Stimulated activated CD4-positive, alpha-beta T cell treated with anti-CD3 and anti-CD28 coated beads, TNF-alpha, amount 100 ng/mL, for 4 hours (primary cell): ENCODE results near the gene KAZN.

ENCODE experiments used
- DNase-seq, 3 experiments: peaks; one replicate each; pipeline ENCODE4 v3.0.0-alpha.2; 2020; ENCODE audit warnings: low read depth in 3 of 3

KAZN gene

GRCh38 chr1:14934867-14935266 is 336.4 kb downstream of the KAZN start:
- DNase-seq, result no peak

- no peak for DNase-seq
Observed at GRCh38 chr1:14936815-14937214, 338.3 kb downstream of the KAZN start.

GRCh38 chr1:14937288-14937949 is 338.9 kb downstream of the KAZN start:
- DNase-seq, result no peak

GRCh38 chr1:14939527-14940284 is 341.2 kb downstream of the KAZN start:
- DNase-seq, result no peak

- no peak for DNase-seq
Observed at GRCh38 chr1:14940285-14940870, 341.9 kb downstream of the KAZN start.

- no peak for DNase-seq
Observed at GRCh38 chr1:14941864-14942263, 343.4 kb downstream of the KAZN start.

- DNase-seq, result no peak
Observed at GRCh38 chr1:14944471-14944985, 346.0 kb downstream of the KAZN start.

GRCh38 chr1:14945132-14946010 is 346.9 kb downstream of the KAZN start:
- DNase-seq, result no peak

- DNase-seq, result no peak
Observed at GRCh38 chr1:14946011-14946359, 347.5 kb downstream of the KAZN start.

GRCh38 chr1:14946684-14947238 is 348.3 kb downstream of the KAZN start:
- DNase-seq, result no peak

GRCh38 chr1:14947421-14947820 is 348.9 kb downstream of the KAZN start:
- no peak for DNase-seq

GRCh38 chr1:14948112-14948652 is 349.7 kb downstream of the KAZN start:
- no peak for DNase-seq

- DNase-seq, result no peak
Observed at GRCh38 chr1:14949270-14949835, 350.9 kb downstream of the KAZN start.

- DNase-seq, result no peak
Observed at GRCh38 chr1:14949836-14950713, 351.6 kb downstream of the KAZN start.

GRCh38 chr1:14951766-14952165 is 353.3 kb downstream of the KAZN start:
- no peak for DNase-seq

- no peak for DNase-seq
Observed at GRCh38 chr1:14952626-14953314, 354.3 kb downstream of the KAZN start.

- no peak for DNase-seq
Observed at GRCh38 chr1:14954210-14954609, 355.7 kb downstream of the KAZN start.

- no peak for DNase-seq
Observed at GRCh38 chr1:14954930-14955329, 356.4 kb downstream of the KAZN start.

- DNase-seq, result no peak
Observed at GRCh38 chr1:14955402-14955801, 356.9 kb downstream of the KAZN start.
